GM12872 (cell line): Measurements from ENCODE around the gene SLC35E1.

Source experiments
- TF ChIP-seq, protein P1 (sequence below): IDR thresholded peaks from 3 replicates; pipeline ENCODE4 v1.5.1; 2011; ENCODE audit warnings: low read depth, mild to moderate bottlenecking, low read length, moderate library complexity; ENCODE audit not compliant: insufficient read depth

The SLC35E1 gene

DNA sequence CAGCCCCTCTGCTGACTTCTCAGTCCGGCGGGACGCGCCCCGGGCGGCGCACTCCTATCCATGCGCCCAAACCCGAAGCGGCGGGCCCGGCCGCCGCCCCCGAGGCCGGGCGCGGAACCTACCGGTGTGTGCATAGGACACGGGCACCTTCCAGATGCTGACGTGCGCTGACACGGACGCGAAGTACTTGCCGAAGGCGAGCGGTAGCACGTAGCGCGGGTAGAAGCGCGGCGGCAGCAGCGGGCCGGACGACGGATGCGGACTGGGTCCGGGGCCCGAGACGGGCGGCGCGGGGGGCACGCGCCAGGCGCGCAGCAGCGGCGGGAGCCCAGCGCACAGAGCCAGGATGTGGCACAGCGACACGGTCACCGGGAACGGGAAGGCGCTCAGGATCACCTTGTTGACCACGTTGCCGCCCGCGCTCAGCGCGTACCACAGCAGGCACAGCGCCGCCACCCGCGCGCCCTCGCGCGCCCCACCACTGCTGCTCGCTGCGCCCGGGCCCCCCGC, 338 bp downstream of the SLC35E1 start:
- TF ChIP-seq, protein P1, sequence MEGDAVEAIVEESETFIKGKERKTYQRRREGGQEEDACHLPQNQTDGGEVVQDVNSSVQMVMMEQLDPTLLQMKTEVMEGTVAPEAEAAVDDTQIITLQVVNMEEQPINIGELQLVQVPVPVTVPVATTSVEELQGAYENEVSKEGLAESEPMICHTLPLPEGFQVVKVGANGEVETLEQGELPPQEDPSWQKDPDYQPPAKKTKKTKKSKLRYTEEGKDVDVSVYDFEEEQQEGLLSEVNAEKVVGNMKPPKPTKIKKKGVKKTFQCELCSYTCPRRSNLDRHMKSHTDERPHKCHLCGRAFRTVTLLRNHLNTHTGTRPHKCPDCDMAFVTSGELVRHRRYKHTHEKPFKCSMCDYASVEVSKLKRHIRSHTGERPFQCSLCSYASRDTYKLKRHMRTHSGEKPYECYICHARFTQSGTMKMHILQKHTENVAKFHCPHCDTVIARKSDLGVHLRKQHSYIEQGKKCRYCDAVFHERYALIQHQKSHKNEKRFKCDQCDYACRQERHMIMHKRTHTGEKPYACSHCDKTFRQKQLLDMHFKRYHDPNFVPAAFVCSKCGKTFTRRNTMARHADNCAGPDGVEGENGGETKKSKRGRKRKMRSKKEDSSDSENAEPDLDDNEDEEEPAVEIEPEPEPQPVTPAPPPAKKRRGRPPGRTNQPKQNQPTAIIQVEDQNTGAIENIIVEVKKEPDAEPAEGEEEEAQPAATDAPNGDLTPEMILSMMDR: no peak

GRCh38 chr19:16571283-16571682, 932 bp downstream of the SLC35E1 start:
- TF ChIP-seq, protein P1: no peak

DNA sequence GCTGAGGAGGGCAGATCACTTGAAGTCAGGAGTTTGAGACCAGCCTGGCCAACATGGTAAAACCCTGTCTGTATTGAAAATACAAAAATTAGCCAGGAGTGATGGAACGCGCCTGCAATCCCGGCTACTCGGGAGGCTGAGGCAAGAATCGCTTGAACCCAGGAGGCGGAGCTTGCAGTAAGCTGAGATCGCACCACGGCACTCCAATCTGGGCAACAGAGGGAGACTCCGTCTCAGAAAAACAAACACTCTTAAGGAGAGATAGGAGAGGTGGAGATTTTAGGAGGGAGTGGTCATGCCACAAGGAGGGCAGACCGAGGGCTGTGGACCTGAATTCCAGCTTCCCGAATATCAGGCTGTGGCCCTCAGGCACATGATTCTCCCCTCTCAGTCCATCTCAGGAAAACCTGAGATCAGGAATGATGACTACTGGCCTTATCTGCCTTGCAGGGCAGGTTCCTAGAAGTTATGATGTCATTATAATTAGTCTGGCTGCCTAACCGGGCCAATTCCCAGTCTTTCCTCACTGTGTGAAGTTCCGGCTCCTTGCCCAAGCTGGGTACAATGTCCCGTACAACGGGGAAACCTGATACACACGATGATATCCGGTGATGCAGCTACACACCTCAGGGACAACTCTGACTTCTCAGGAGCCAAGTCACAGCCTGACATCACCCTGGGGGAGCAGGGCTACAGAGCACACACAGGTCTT, 2.5 kb downstream of the SLC35E1 start:
- TF ChIP-seq, protein P1: no peak

DNA sequence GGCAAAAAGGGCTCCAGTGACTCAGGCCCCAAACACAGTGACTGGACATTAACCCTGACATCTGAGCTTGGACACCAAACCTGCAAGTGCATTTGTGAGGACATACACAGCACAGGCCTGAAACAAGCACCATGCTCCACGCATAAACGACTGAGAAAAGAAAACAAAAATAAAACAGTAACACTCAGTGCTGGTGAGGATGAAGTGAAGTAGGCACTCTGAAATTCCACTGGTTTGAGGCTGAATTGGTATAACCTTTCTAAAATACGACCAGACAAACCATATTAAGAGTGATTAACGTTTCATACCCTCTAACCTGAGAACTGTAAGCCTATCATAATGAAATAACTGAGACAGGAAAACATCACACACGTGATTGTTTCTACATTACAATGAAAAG, 5.5 kb downstream of the SLC35E1 start:
- TF ChIP-seq, protein P1: no peak

GRCh38 chr19:16566161-16566560, 6.1 kb downstream of the SLC35E1 start:
- TF ChIP-seq, protein P1: no peak

DNA sequence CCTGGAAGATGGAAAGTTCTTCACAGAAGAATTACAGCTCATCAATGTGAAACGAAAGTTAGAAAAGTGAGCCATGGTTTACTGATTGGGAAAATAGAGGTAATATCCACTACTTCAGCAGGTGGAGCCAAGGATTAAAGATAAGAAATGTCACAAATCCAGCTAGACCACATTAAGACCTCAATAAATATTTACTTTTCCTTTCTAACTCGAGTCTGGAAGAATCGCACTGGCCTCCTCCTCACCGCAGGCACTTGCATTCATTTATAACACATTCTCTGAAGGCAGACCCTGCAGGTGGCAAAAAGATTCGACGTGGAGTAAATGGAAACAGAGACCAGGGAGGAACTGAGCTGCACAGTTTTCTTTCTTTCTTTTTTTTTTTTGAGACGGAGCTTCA, 7.4 kb downstream of the SLC35E1 start:
- TF ChIP-seq, protein P1: no peak

GRCh38 chr19:16562608-16563025, 9.6 kb downstream of the SLC35E1 start:
- TF ChIP-seq, protein P1: no peak
